GM12878 (cell line): ENCODE results near the gene MFAP1. TPM values are rescaled to one million over a fixed set of nuclear protein-coding genes. Genes with fewer than 3 reads are reported as not detected.

Source experiments
- BCL11A ChIP-seq: IDR thresholded peaks from 2 replicates; pipeline ENCODE4 v1.6.1; 2011; ENCODE audit warnings: low read depth, low read length
- CHD2 ChIP-seq: IDR thresholded peaks from 2 replicates; pipeline ENCODE4 v1.6.1; 2011; ENCODE audit warnings: low read depth, low read length, improper control_type of control experiment, borderline replicate concordance
- ESRRA ChIP-seq: IDR thresholded peaks from 2 replicates; pipeline ENCODE4 v1.6.1; 2012; ENCODE audit warnings: mild to moderate bottlenecking, low read length, improper control_type of control experiment
- HDGF ChIP-seq: fragments of 450-650 bp; IDR thresholded peaks from 2 replicates; pipeline ENCODE4 v1.6.1; 2016; ENCODE audit warnings: antibody characterized with exemption
- MXI1 ChIP-seq: fragments of 150-350 bp; IDR thresholded peaks from 2 replicates; pipeline ENCODE4 v1.6.1; 2011; ENCODE audit warnings: low read depth, mild to moderate bottlenecking, inconsistent platforms, low read length, improper control_type of control experiment
- NR2C1 ChIP-seq: fragments of 450-650 bp; IDR thresholded peaks from 2 replicates; pipeline ENCODE4 v1.6.1; 2017; ENCODE audit warnings: antibody characterized with exemption, mild to moderate bottlenecking, moderate library complexity
- PKNOX1 ChIP-seq: fragments of 450-650 bp; IDR thresholded peaks from 2 replicates; pipeline ENCODE4 v1.6.1; 2016; ENCODE audit warnings: mild to moderate bottlenecking
- POLR2AphosphoS5 ChIP-seq: IDR thresholded peaks from 2 replicates; pipeline ENCODE4 v1.6.1; 2011; ENCODE audit warnings: mild to moderate bottlenecking, low read length, inconsistent platforms
- POU2F2 ChIP-seq: IDR thresholded peaks from 3 replicates; pipeline ENCODE4 v1.6.1; 2011; ENCODE audit warnings: low read depth, mild to moderate bottlenecking, low read length, borderline replicate concordance
- RCOR1 ChIP-seq: conservative IDR thresholded peaks from 2 replicates; pipeline ENCODE4 v1.6.1; 2012; ENCODE audit warnings: low read depth, low read length, improper control_type of control experiment
- REST ChIP-seq: IDR thresholded peaks from 2 replicates; pipeline ENCODE4 v1.6.1; 2012; ENCODE audit warnings: mild to moderate bottlenecking, low read depth, low read length
- SKIL ChIP-seq: fragments of 450-650 bp; IDR thresholded peaks from 2 replicates; pipeline ENCODE4 v1.6.1; 2017; ENCODE audit warnings: mild to moderate bottlenecking, low read depth, inconsistent platforms; ENCODE audit not compliant: poor library complexity, severe bottlenecking
- SMAD1 ChIP-seq: fragments of 450-650 bp; IDR thresholded peaks from 2 replicates; pipeline ENCODE4 v1.6.1; 2018; ENCODE audit warnings: mild to moderate bottlenecking, low read depth; ENCODE audit not compliant: partially characterized antibody
- YY1 ChIP-seq: IDR thresholded peaks from 2 replicates; pipeline ENCODE4 v1.6.1; 2011; ENCODE audit warnings: low read depth, mild to moderate bottlenecking, low read length
- ZNF592 ChIP-seq: fragments of 450-650 bp; IDR thresholded peaks from 2 replicates; pipeline ENCODE4 v1.6.1; 2017; ENCODE audit warnings: mild to moderate bottlenecking, moderate library complexity
- polyA plus RNA-seq, 11 experiments: library from polyadenylated mRNA; depleted of rRNA in 4 of 11; unstranded in 6 of 11; stranded (reverse) in 5 of 11; fragments of >200 nt; fragmentation: Nextera tagmentation in 4 of 11; fragmentation: Illumina TruSeq in 1 of 11; extraction: Ambion mirVana in 4 of 11; extraction: Trizol in 1 of 11; gene quantifications; 1 replicate in 1 of 11; 2 replicates in 10 of 11; pipeline versions ENCODE4 v1.2.1 to v1.2.3, GENCODE V29; 2011 to 2016; ENCODE audit warnings: inconsistent platforms in 2 of 11, missing spikeins in 2 of 11, low read depth in 1 of 11
- total RNA-seq, 4 experiments: library from RNA; depleted of rRNA in 3 of 4; stranded (reverse); fragments of >200 nt in 3 of 4; fragmentation: Illumina TruSeq in 1 of 4; extraction: Trizol in 1 of 4; gene quantifications; 2 replicates each; pipeline versions ENCODE4 v1.2.1 to v1.2.3, GENCODE V29; 2013 to 2021

The MFAP1 gene
- total and polyA plus RNA-seq, 10 of the 15 experiments (the other 5 are each of a cell fraction or from before 2014, with no cell fraction given) = 24.5 to 67.3 (median 47.4) TPM

GRCh38 chr15:43808960-43809678, 15.4 kb downstream of the MFAP1 start (continued):
- peak; percentile 74; the same call in 1 of the 2 replicates for TF ChIP-seq ZNF592
- TF ChIP-seq BCL11A = peak; percentile 97
- no peak for TF ChIP-seq POLR2AphosphoS5
- TF ChIP-seq MXI1 = no peak; the same call in 1 of the 2 replicates
- peak; percentile 21; the same call in 1 of the 2 replicates for TF ChIP-seq YY1
- no peak for TF ChIP-seq REST
- TF ChIP-seq ESRRA = no peak
- TF ChIP-seq NR2C1 = no peak
- TF ChIP-seq PKNOX1 = peak; percentile 58
- TF ChIP-seq POU2F2 = no peak
- peak; percentile 67 for TF ChIP-seq SKIL
- TF ChIP-seq HDGF = peak; percentile 78; the same call in 1 of the 2 replicates
- peak; percentile 80; the same call in 1 of the 2 replicates for TF ChIP-seq RCOR1
- TF ChIP-seq CHD2 = peak; percentile 60; the same call in 1 of the 2 replicates
- peak; percentile 28 for TF ChIP-seq SMAD1
